ENCODE results near the gene NPAS3.

Gene NPAS3

GRCh38 chr14:33348510-33348909 is 409.8 kb downstream of the NPAS3 start:
- no peak for TF ChIP-seq REST (IDR thresholded peaks at IDR 0.05; ENCODE audit: insufficient read depth in 1 of 2, low read depth in 2 of 2, low read length in 2 of 2)
- no peak for TF ChIP-seq POLR2AphosphoS5 (IDR thresholded peaks at IDR 0.05; ENCODE audit: low read depth, low read length)
- no peak for TF ChIP-seq FOXP2 (optimal IDR thresholded peaks at IDR 0.05; ENCODE audit: borderline replicate concordance, extremely low read depth, extremely low read length, insufficient read depth)
- no peak for TF ChIP-seq SIN3A (IDR thresholded peaks at IDR 0.05; ENCODE audit: borderline replicate concordance, insufficient read depth, low read length)
- no peak for TF ChIP-seq TAF1 (IDR thresholded peaks at IDR 0.05; ENCODE audit: borderline replicate concordance, insufficient read depth, low read length)

GRCh38 chr14:33349871-33350270 is 411.2 kb downstream of the NPAS3 start:
- no peak for TF ChIP-seq SIN3A (IDR thresholded peaks at IDR 0.05; ENCODE audit: borderline replicate concordance, insufficient read depth, low read length)
- no peak for TF ChIP-seq FOXP2 (optimal IDR thresholded peaks at IDR 0.05; ENCODE audit: borderline replicate concordance, extremely low read depth, extremely low read length, insufficient read depth)
- no peak for TF ChIP-seq REST (IDR thresholded peaks at IDR 0.05; ENCODE audit: insufficient read depth in 1 of 2, low read depth in 2 of 2, low read length in 2 of 2)
- TF ChIP-seq POLR2AphosphoS5 (IDR thresholded peaks at IDR 0.05; ENCODE audit: low read depth, low read length): no peak
- no peak for TF ChIP-seq TAF1 (IDR thresholded peaks at IDR 0.05; ENCODE audit: borderline replicate concordance, insufficient read depth, low read length)

GRCh38 chr14:33350366-33350990 is 411.8 kb downstream of the NPAS3 start:
- TF ChIP-seq FOXP2 (optimal IDR thresholded peaks at IDR 0.05; ENCODE audit: borderline replicate concordance, extremely low read depth, extremely low read length, insufficient read depth) (no peak), POLR2AphosphoS5 (IDR thresholded peaks at IDR 0.05; ENCODE audit: low read depth, low read length) (no peak), SIN3A (IDR thresholded peaks at IDR 0.05; ENCODE audit: borderline replicate concordance, insufficient read depth, low read length) (no peak), REST (IDR thresholded peaks at IDR 0.05; ENCODE audit: insufficient read depth in 1 of 2, low read depth in 2 of 2, low read length in 2 of 2) (no peak), TAF1 (IDR thresholded peaks at IDR 0.05; ENCODE audit: borderline replicate concordance, insufficient read depth, low read length) (no peak)

- no peak for TF ChIP-seq REST (IDR thresholded peaks at IDR 0.05; ENCODE audit: insufficient read depth in 1 of 2, low read depth in 2 of 2, low read length in 2 of 2)
- TF ChIP-seq FOXP2 (optimal IDR thresholded peaks at IDR 0.05; ENCODE audit: borderline replicate concordance, extremely low read depth, extremely low read length, insufficient read depth): no peak
- no peak for TF ChIP-seq POLR2AphosphoS5 (IDR thresholded peaks at IDR 0.05; ENCODE audit: low read depth, low read length)
- no peak for TF ChIP-seq SIN3A (IDR thresholded peaks at IDR 0.05; ENCODE audit: borderline replicate concordance, insufficient read depth, low read length)
- no peak for TF ChIP-seq TAF1 (IDR thresholded peaks at IDR 0.05; ENCODE audit: borderline replicate concordance, insufficient read depth, low read length)
These were observed 414.1 kb downstream of the NPAS3 start for GRCh38 chr14:33352821-33353220.

All from PFSK-1 (cell line).